Left lung (tissue), 10 donors: ENCODE measurements around the gene ALAS2. TPM values are rescaled to one million over a fixed set of nuclear protein-coding genes. Genes with fewer than 3 reads are reported as not detected.
"Not testable (repeated sequence)": the region's sequence is repeated elsewhere in the genome, so short reads cannot be mapped to it uniquely, and the experiment has no call there.

Source experiments
- ATAC-seq: fragments of 200-7000 bp; cut with Tn5 transposase; one replicate; pipeline ENCODE4 v1.9.1; 2020; ENCODE audit warnings: moderate library complexity
- DNase-seq, 4 donors: peaks; one replicate each; pipeline ENCODE4 v3.0.0-alpha.2; 2013 to 2020
- H3K27ac ChIP-seq, 2 donors: fragments of 200-600 bp; sonication (generic) in 1 of 2; one replicate each; pipeline versions ENCODE4 v1.5.0 to v1.8.0; 2020 to 2021
- H3K27me3 ChIP-seq, 2 donors: fragments of 200-600 bp; sonication (generic) in 1 of 2; one replicate each; pipeline versions ENCODE4 v1.5.0 to v1.8.0; 2020 to 2021
- H3K36me3 ChIP-seq, 2 donors: fragments of 200-600 bp; sonication (generic) in 1 of 2; one replicate each; pipeline versions ENCODE4 v1.5.0 to v1.8.0; 2020 to 2021
- H3K4me1 ChIP-seq, 2 donors: fragments of 200-600 bp; one replicate each; pipeline ENCODE4 v1.8.0; 2021
- H3K4me3 ChIP-seq, 2 donors: fragments of 200-600 bp; sonication (generic) in 1 of 2; one replicate each; pipeline versions ENCODE4 v1.5.0 to v1.8.0; 2020 to 2021; ENCODE audit warnings: mild to moderate bottlenecking in 1 of 2
- H3K9me3 ChIP-seq, 2 donors: fragments of 200-600 bp; sonication (generic) in 1 of 2; one replicate each; pipeline versions ENCODE4 v1.5.0 to v1.8.0; 2020 to 2021
- intact Hi-C, 2 donors: fragments of 100-400 bp; cut with DNase I; formaldehyde crosslinking; loops; one replicate each; pipeline versions ENCODE4 v1.11.2 to v1.14.2; 2022
- polyA plus RNA-seq, 6 donors: library from polyadenylated mRNA; unstranded; fragments of 120-200 nt; gene quantifications; one replicate each; pipeline ENCODE4 v1.2.1, GENCODE V29; 2013; ENCODE audit not compliant: insufficient read length in 6 of 6
- total RNA-seq, 2 donors: library from RNA; stranded (reverse); fragmentation: NEBNext Ultra II Directional; extraction: Animal tissue kit (Norgen Biotek cat#: 25700); gene quantifications; one replicate each; pipeline ENCODE4 v1.2.1, GENCODE V29; 2021
- TF ChIP-seq, protein P1 (sequence below), 2 donors: fragments of 200-600 bp; sonication (generic) in 1 of 2; IDR thresholded peaks; one replicate each; pipeline versions ENCODE4 v1.5.0 to v1.8.0; 2021; ENCODE audit warnings: antibody characterized with exemption in 2 of 2
- donor health status: DM: no; HTN: yes; CAD: no.
- donor health status: DM: no; HTN: no; CAD: no.

ALAS2 gene
- total and polyA plus RNA-seq, 8 donors, result 1.0 to 56.9 (median 22.3) TPM

DNA sequence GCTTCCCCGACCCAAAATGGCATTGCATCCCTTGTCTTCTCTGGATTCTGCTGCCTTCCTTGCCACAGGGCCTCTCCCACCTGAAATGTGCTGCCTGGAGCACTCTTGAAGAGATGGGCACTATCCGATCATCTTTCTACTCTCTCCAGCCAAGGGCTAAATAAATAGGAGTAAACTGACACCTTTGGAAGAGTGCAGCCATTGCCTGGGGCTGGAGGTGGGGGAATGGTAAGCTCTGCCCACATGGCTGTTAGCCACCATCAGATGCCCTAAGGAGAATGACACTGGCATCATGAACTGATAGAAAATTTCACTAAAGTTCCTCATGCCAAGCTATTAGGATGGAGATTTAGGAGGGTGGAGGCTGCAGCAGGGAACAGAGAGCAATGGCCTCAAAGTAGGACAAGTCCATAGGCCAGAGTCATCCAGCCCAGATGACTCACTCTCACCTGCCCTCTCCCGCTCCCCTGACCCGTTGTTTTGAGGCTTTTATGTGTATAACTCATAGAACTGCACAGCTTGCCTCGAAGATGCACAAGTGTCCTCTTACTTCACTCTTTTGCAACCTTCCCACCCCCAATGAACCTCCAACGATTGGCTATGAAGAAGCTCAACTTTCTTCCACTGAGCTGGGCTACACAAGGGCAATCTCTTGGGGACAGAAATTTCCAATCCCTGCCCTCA lies 36.0 kb downstream of the ALAS2 start:
- Histone ChIP-seq H3K27ac (no peak overlapping the region), H3K4me3 (no peak overlapping the region), H3K36me3 (no peaks in the 10 kb centered on the region), H3K27me3 (no peaks in the 10 kb centered on the region), H3K4me1 (no peaks in the 10 kb centered on the region), H3K9me3 (no peaks in the 10 kb centered on the region)
- ATAC-seq, result no peak
- TF ChIP-seq, protein P1, sequence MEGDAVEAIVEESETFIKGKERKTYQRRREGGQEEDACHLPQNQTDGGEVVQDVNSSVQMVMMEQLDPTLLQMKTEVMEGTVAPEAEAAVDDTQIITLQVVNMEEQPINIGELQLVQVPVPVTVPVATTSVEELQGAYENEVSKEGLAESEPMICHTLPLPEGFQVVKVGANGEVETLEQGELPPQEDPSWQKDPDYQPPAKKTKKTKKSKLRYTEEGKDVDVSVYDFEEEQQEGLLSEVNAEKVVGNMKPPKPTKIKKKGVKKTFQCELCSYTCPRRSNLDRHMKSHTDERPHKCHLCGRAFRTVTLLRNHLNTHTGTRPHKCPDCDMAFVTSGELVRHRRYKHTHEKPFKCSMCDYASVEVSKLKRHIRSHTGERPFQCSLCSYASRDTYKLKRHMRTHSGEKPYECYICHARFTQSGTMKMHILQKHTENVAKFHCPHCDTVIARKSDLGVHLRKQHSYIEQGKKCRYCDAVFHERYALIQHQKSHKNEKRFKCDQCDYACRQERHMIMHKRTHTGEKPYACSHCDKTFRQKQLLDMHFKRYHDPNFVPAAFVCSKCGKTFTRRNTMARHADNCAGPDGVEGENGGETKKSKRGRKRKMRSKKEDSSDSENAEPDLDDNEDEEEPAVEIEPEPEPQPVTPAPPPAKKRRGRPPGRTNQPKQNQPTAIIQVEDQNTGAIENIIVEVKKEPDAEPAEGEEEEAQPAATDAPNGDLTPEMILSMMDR (IDR thresholded peaks at IDR 0.05), result no peak
- no peak for DNase-seq
- intact Hi-C loops, result no loop called here

- Histone ChIP-seq H3K9me3 (no peaks in the 10 kb centered on the region), H3K27ac (no peak within 1 kb of the TSS), H3K27me3 (peaks cover 0 to 1% of the 10 kb centered on the region in 2 donors), H3K4me1 (no peaks in the 10 kb centered on the region), H3K4me3 (no peak within 1 kb of the TSS), H3K36me3 (no peaks in the 10 kb centered on the region)
- TF ChIP-seq, protein P1 (IDR thresholded peaks at IDR 0.05), result no peak
- no peak for ATAC-seq
- intact Hi-C loops, result no loop called here
- DNase-seq, result no peak
Measured at GRCh38 chrX:54994099-54994498, 36.7 kb downstream of the ALAS2 start, which contains the start of gene PFKFB1. Gene PFKFB1 (minus strand): TSS chrX:54994188. CDS start chrX:54994007, 181 bp downstream.

DNA sequence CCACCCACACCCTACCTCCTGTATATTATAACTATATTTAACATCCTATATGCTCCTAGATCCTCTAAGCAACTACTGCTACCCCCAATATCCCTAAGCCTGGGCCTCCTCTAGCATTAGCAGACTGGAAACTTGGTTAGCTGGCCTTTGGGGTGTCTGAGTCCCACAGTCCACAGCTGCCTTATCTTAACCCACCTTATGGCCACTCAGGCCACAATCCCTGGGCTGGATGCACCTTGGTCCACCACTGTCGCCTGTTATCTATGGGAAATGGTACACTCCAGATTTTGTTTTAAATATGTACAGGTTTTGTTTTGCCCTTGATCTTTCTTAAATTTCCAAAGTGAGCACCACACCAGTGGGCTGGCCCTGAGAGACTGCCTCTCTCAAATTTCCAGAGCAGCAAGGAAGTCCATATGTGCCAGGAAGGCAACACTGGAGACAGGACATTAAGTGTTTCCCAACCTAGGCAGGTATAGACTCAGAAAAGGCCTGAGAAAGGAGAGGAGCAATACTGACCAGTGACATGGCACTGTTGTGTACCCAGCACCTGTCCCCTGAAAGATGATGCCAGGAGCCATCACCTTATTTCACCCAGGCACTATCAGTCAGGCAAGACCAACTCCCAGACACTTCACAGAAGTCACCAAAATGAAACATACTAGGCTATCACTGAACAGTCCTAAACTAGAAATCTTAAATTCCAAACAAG lies 37.7 kb downstream of the ALAS2 start:
- DNase-seq (no peak), ATAC-seq (no peak)
- Histone ChIP-seq H3K9me3 (no peaks in the 10 kb centered on the region), H3K4me1 (no peaks in the 10 kb centered on the region), H3K27ac (no peak overlapping the region), H3K27me3 (peaks cover 0 to 3% of the 10 kb centered on the region in 2 donors), H3K36me3 (no peaks in the 10 kb centered on the region), H3K4me3 (no peak overlapping the region)
- intact Hi-C loops, result no loop called here
- TF ChIP-seq, protein P1 (IDR thresholded peaks at IDR 0.05), result no peak

GRCh38 chrX:54991706-54992105 lies 39.1 kb downstream of the ALAS2 start:
- ATAC-seq (no peak), DNase-seq (no peak)
- TF ChIP-seq, protein P1 (IDR thresholded peaks at IDR 0.05), result no peak
- Histone ChIP-seq H3K27ac (no peak overlapping the region), H3K4me1 (no peaks in the 10 kb centered on the region), H3K4me3 (no peak overlapping the region), H3K27me3 (peaks cover 0 to 3% of the 10 kb centered on the region in 2 donors), H3K9me3 (no peaks in the 10 kb centered on the region), H3K36me3 (no peaks in the 10 kb centered on the region)
- intact Hi-C loops, result no loop called here

GRCh38 chrX:54983306-54983705 lies 47.5 kb downstream of the ALAS2 start:
- H3K4me3 ChIP-seq, intact Hi-C loops, ATAC-seq, H3K9me3 ChIP-seq, H3K27me3 ChIP-seq, H3K36me3 ChIP-seq, H3K4me1 ChIP-seq, DNase-seq, H3K27ac ChIP-seq: not testable (repeated sequence)
